ENCODE results near the gene CBS.
"Not testable (repeated sequence)": the region's sequence is repeated elsewhere in the genome, so short reads cannot be mapped to it uniquely, and the experiment has no call there.

Gene CBS

GRCh38 chr21:43006874-43007208 is 68.8 kb downstream of the CBS start:
- Histone ChIP-seq H3K9ac (ENCODE audit: low read depth in 1 of 2, low read length in 2 of 2) (no peak overlapping the region), H3K9me3 (ENCODE audit: control insufficient read depth in 1 of 2, low read length in 2 of 2) (no peaks in the 10 kb centered on the region), H3K36me3 (ENCODE audit: control insufficient read depth in 1 of 2, insufficient read depth in 2 of 2, low read length in 2 of 2) (peaks cover 16 to 33% of the 10 kb centered on the region in 2 donors), H3K4me3 (ENCODE audit: low read depth in 1 of 2, low read length in 2 of 2) (no peak overlapping the region), H3K4me1 (ENCODE audit: control insufficient read depth in 1 of 2, insufficient read depth in 2 of 2, low read length in 2 of 2) (peaks cover 0 to 6% of the 10 kb centered on the region in 2 donors), H3K27ac (ENCODE audit: low read depth, low read length) (no peak overlapping the region), H3K27me3 (ENCODE audit: control insufficient read depth in 1 of 2, insufficient read depth in 2 of 2, low read length in 2 of 2) (no peaks in the 10 kb centered on the region)

GRCh38 chr21:43006051-43006873 is 69.4 kb downstream of the CBS start:
- H3K4me1 ChIP-seq (ENCODE audit: control insufficient read depth in 1 of 2, insufficient read depth in 2 of 2, low read length in 2 of 2); H3K4me3 ChIP-seq (ENCODE audit: low read depth in 1 of 2, low read length in 2 of 2); H3K27ac ChIP-seq (ENCODE audit: low read depth, low read length); H3K9ac ChIP-seq (ENCODE audit: low read depth in 1 of 2, low read length in 2 of 2); H3K27me3 ChIP-seq (ENCODE audit: control insufficient read depth in 1 of 2, insufficient read depth in 2 of 2, low read length in 2 of 2); H3K9me3 ChIP-seq (ENCODE audit: control insufficient read depth in 1 of 2, low read length in 2 of 2): not testable (repeated sequence)
- peaks cover 14 to 28% of the 10 kb centered on the region in 2 donors for H3K36me3 ChIP-seq (ENCODE audit: control insufficient read depth in 1 of 2, insufficient read depth in 2 of 2, low read length in 2 of 2)

GRCh38 chr21:43005635-43006034 is 70.0 kb downstream of the CBS start:
- Histone ChIP-seq H3K27me3 (ENCODE audit: control insufficient read depth in 1 of 2, insufficient read depth in 2 of 2, low read length in 2 of 2) (no peaks in the 10 kb centered on the region), H3K4me3 (ENCODE audit: low read depth in 1 of 2, low read length in 2 of 2) (no peak overlapping the region), H3K27ac (ENCODE audit: low read depth, low read length) (no peak overlapping the region), H3K4me1 (ENCODE audit: control insufficient read depth in 1 of 2, insufficient read depth in 2 of 2, low read length in 2 of 2) (peaks cover 0 to 6% of the 10 kb centered on the region in 2 donors), H3K36me3 (ENCODE audit: control insufficient read depth in 1 of 2, insufficient read depth in 2 of 2, low read length in 2 of 2) (peaks cover 14 to 27% of the 10 kb centered on the region in 2 donors), H3K9ac (ENCODE audit: low read depth in 1 of 2, low read length in 2 of 2) (no peak overlapping the region), H3K9me3 (ENCODE audit: control insufficient read depth in 1 of 2, low read length in 2 of 2) (no peaks in the 10 kb centered on the region)

GRCh38 chr21:43004926-43005325 is 70.7 kb downstream of the CBS start:
- Histone ChIP-seq H3K27ac (ENCODE audit: low read depth, low read length) (no peak overlapping the region), H3K4me1 (ENCODE audit: control insufficient read depth in 1 of 2, insufficient read depth in 2 of 2, low read length in 2 of 2) (peaks cover 0 to 6% of the 10 kb centered on the region in 2 donors), H3K9ac (ENCODE audit: low read depth in 1 of 2, low read length in 2 of 2) (no peak overlapping the region), H3K4me3 (ENCODE audit: low read depth in 1 of 2, low read length in 2 of 2) (no peak overlapping the region), H3K9me3 (ENCODE audit: control insufficient read depth in 1 of 2, low read length in 2 of 2) (peaks cover 2 to 5% of the 10 kb centered on the region in 2 donors), H3K36me3 (ENCODE audit: control insufficient read depth in 1 of 2, insufficient read depth in 2 of 2, low read length in 2 of 2) (peaks cover 14 to 26% of the 10 kb centered on the region in 2 donors), H3K27me3 (ENCODE audit: control insufficient read depth in 1 of 2, insufficient read depth in 2 of 2, low read length in 2 of 2) (no peaks in the 10 kb centered on the region)

Data from duodenal mucosa (tissue), 2 donors.